ENCODE results near the gene SLCO1B1. TPM values are rescaled to one million over a fixed set of nuclear protein-coding genes. Genes with fewer than 3 reads are reported as not detected.
"Not testable (repeated sequence)": the region's sequence is repeated elsewhere in the genome, so short reads cannot be mapped to it uniquely, and the experiment has no call there.

Gene SLCO1B1
- total RNA-seq (not detected in 2 replicates), polyA plus RNA-seq (not detected in 2 replicates), polyA minus RNA-seq (not detected in 2 replicates)
- total RNA-seq (2013), result not detected

GRCh38 chr12:21130998-21131397 lies at the start of gene SLCO1B1:
Gene SLCO1B1, plus strand, starts transcription at chr12:21131194. Its CDS starts 10,381 bp downstream, at chr12:21141575.
- intact Hi-C loops (cut with micrococcal nuclease), result no loop called here
- H3K9me3 Mint-ChIP-seq (ENCODE audit: insufficient read depth), result peaks cover 2% of the 10 kb centered on the region
- H3K4me1 ChIP-seq (ENCODE audit: control insufficient read depth in 2 of 2, insufficient read depth in 2 of 2, low read length in 2 of 2), result no peaks in the 10 kb centered on the region
- TF ChIP-seq CTCF (IDR thresholded peaks at IDR 0.05) (no peak), EZH2 (IDR thresholded peaks at IDR 0.05; ENCODE audit: borderline replicate concordance, insufficient read depth, low read depth, low read length, poor library complexity, severe bottlenecking) (no peak)
- H3K27ac Mint-ChIP-seq, result no peak within 1 kb of the TSS
- CTCF ChIA-PET, result no interaction called here
- no peaks in the 10 kb centered on the region for H4K20me1 ChIP-seq (ENCODE audit: control insufficient read depth, insufficient read depth, low read length, poor library complexity, severe bottlenecking)
- POLR2A ChIA-PET, result no interaction called here
- no peaks in the 10 kb centered on the region for H3K9me3 ChIP-seq (ENCODE audit: control extremely low read depth in 1 of 3, control insufficient read depth in 2 of 3, insufficient read depth in 1 of 3, low read length in 2 of 3)
- no peaks in the 10 kb centered on the region for H3K36me3 ChIP-seq (replicated peaks in 1 of 2; ENCODE audit: control extremely low read depth in 1 of 2, control insufficient read depth in 1 of 2, extremely low read depth in 1 of 2, insufficient read depth in 2 of 2, low read length in 1 of 2)
- no peak within 1 kb of the TSS for H3K9ac ChIP-seq (ENCODE audit: low read length)
- no peak within 1 kb of the TSS for H3K4me2 ChIP-seq (replicated peaks; ENCODE audit: low read depth, low read length, poor library complexity, severe bottlenecking)
- H2AFZ ChIP-seq (ENCODE audit: insufficient read depth, low read depth, low read length, poor library complexity, severe bottlenecking), result no peak within 1 kb of the TSS
- no peak for ATAC-seq (ENCODE audit: low read depth)
- no peak for DNase-seq
- no peaks in the 10 kb centered on the region for H3K27me3 ChIP-seq (replicated peaks in 1 of 4; ENCODE audit: control extremely low read depth in 1 of 4, control insufficient read depth in 3 of 4, insufficient read depth in 4 of 4, low read length in 3 of 4)
- no CpG with 5 or more reads among the region's 3 CpGs for WGBS (ENCODE audit: insufficient coverage)
- no peak within 1 kb of the TSS for H3K4me3 ChIP-seq (ENCODE audit: control extremely low read depth in 1 of 5, extremely low read depth in 1 of 5, insufficient read depth in 1 of 5, low read depth in 2 of 5, low read length in 4 of 5)
- H3K27me3 Mint-ChIP-seq, result no peaks in the 10 kb centered on the region
- H3K27ac ChIP-seq (ENCODE audit: low read length in 2 of 2), result no peak within 1 kb of the TSS
- H3K79me2 ChIP-seq (ENCODE audit: control insufficient read depth, insufficient read depth, low read length), result no peaks in the 10 kb centered on the region
- no peaks in the 10 kb centered on the region for H3K4me1 Mint-ChIP-seq
- no peak within 1 kb of the TSS for H3K4me3 Mint-ChIP-seq

GRCh38 chr12:21084753-21085152 lies 46.2 kb upstream of the SLCO1B1 start:
- CTCF ChIA-PET; H3K27me3 Mint-ChIP-seq; intact Hi-C loops (cut with micrococcal nuclease); H3K4me1 ChIP-seq (ENCODE audit: control insufficient read depth in 2 of 2, insufficient read depth in 2 of 2, low read length in 2 of 2); H3K27ac Mint-ChIP-seq; H4K20me1 ChIP-seq (ENCODE audit: control insufficient read depth, insufficient read depth, low read length, poor library complexity, severe bottlenecking); H3K4me3 Mint-ChIP-seq; H3K9me3 ChIP-seq (ENCODE audit: control extremely low read depth in 1 of 3, control insufficient read depth in 2 of 3, insufficient read depth in 1 of 3, low read length in 2 of 3); POLR2A ChIA-PET; H2AFZ ChIP-seq (ENCODE audit: insufficient read depth, low read depth, low read length, poor library complexity, severe bottlenecking); H3K4me2 ChIP-seq (replicated peaks; ENCODE audit: low read depth, low read length, poor library complexity, severe bottlenecking); ATAC-seq (ENCODE audit: low read depth); H3K36me3 ChIP-seq (replicated peaks in 1 of 2; ENCODE audit: control extremely low read depth in 1 of 2, control insufficient read depth in 1 of 2, extremely low read depth in 1 of 2, insufficient read depth in 2 of 2, low read length in 1 of 2); DNase-seq; H3K79me2 ChIP-seq (ENCODE audit: control insufficient read depth, insufficient read depth, low read length); H3K9ac ChIP-seq (ENCODE audit: low read length); H3K9me3 Mint-ChIP-seq (ENCODE audit: insufficient read depth); H3K27me3 ChIP-seq (replicated peaks in 1 of 4; ENCODE audit: control extremely low read depth in 1 of 4, control insufficient read depth in 3 of 4, insufficient read depth in 4 of 4, low read length in 3 of 4); H3K27ac ChIP-seq (ENCODE audit: low read length in 2 of 2); H3K4me3 ChIP-seq (ENCODE audit: control extremely low read depth in 1 of 5, extremely low read depth in 1 of 5, insufficient read depth in 1 of 5, low read depth in 2 of 5, low read length in 4 of 5); H3K4me1 Mint-ChIP-seq: not testable (repeated sequence)
- WGBS (ENCODE audit: insufficient coverage), result no CpG with 5 or more reads among the region's 2 CpGs

Measured in B cell (primary cell).